OCI-LY3 (cell line): ENCODE measurements around the gene TMEM51.

Experiments used
- H2AFZ ChIP-seq: fragments of 200-600, 300-600 bp; shearing (Covaris generic); 2 replicates; pipeline ENCODE4 v1.6.0; 2014; ENCODE audit warnings: antibody characterized with exemption, low read depth, low read length
- H3K27ac ChIP-seq: fragments of 200-600, 300-600 bp; sonication (generic); 2 replicates; pipeline ENCODE4 v1.5.1; 2014; ENCODE audit warnings: mild to moderate bottlenecking, low read length, moderate library complexity, mixed read lengths
- H3K27me3 ChIP-seq: fragments of 200-600, 300-600 bp; sonication (generic); 2 replicates; pipeline ENCODE4 v1.6.1; 2014; ENCODE audit warnings: low read depth, low read length, mixed read lengths
- H3K36me3 ChIP-seq: fragments of 200-600, 300-600 bp; sonication (generic); replicated peaks from 2 replicates; pipeline ENCODE3; 2014; ENCODE audit warnings: low read depth, low read length, mixed read lengths
- H3K4me1 ChIP-seq: fragments of 300-600, 200-600 bp; sonication (generic); 2 replicates; pipeline ENCODE4 v1.6.1; 2014; ENCODE audit warnings: low read length, mixed read lengths
- H3K4me2 ChIP-seq: fragments of 200-600, 300-600 bp; sonication (generic); 2 replicates; pipeline ENCODE4 v1.6.1; 2014; ENCODE audit warnings: low read length, mixed read lengths
- H3K4me3 ChIP-seq: fragments of 300-600, 200-600 bp; sonication (generic); 2 replicates; pipeline ENCODE4 v1.5.1; 2014; ENCODE audit warnings: antibody characterized with exemption, mild to moderate bottlenecking, low read length, moderate library complexity
- H3K79me2 ChIP-seq: fragments of 300-600, 200-600 bp; shearing (Covaris generic); 2 replicates; pipeline ENCODE4 v1.6.1; 2014; ENCODE audit warnings: mild to moderate bottlenecking, low read length, mixed read lengths
- H3K9ac ChIP-seq: fragments of 300-600, 200-600 bp; shearing (Covaris generic); 2 replicates; pipeline ENCODE4 v1.6.0; 2014; ENCODE audit warnings: mild to moderate bottlenecking, low read length, moderate library complexity
- H3K9me3 ChIP-seq: fragments of 200-600, 300-600 bp; shearing (Covaris generic); 2 replicates; pipeline ENCODE4 v1.6.1; 2014; ENCODE audit warnings: low read length, mixed read lengths; ENCODE audit not compliant: insufficient read depth
- H4K20me1 ChIP-seq: fragments of 200-600, 300-600 bp; sonication (generic); 2 replicates; pipeline ENCODE4 v1.6.1; 2016; ENCODE audit warnings: low read length, mixed read lengths; ENCODE audit not compliant: insufficient read depth
- CTCF ChIP-seq: fragments of 200-600, 300-600 bp; sonication (generic); IDR thresholded peaks from 2 replicates; pipeline ENCODE4 v1.5.1; 2014; ENCODE audit warnings: antibody characterized with exemption, low read length, low read depth
- EZH2phosphoT487 ChIP-seq: fragments of 200-600 bp; shearing (Covaris generic); IDR thresholded peaks from 2 replicates; pipeline ENCODE4 v1.6.1; 2018; ENCODE audit warnings: antibody characterized with exemption, mixed run types, low read depth

Gene TMEM51

GRCh38 chr1:15107058-15107687 is 46.4 kb upstream of the TMEM51 start:
- Histone ChIP-seq H3K36me3 (no peaks in the 10 kb centered on the region), H3K27me3 (no peaks in the 10 kb centered on the region), H3K79me2 (no peaks in the 10 kb centered on the region), H3K9me3 (no peaks in the 10 kb centered on the region), H4K20me1 (no peaks in the 10 kb centered on the region), H3K4me3 (no peak overlapping the region), H3K4me1 (peaks cover 6% of the 10 kb centered on the region), H3K27ac (no peak overlapping the region), H3K9ac (no peak overlapping the region), H3K4me2 (no peak overlapping the region), H2AFZ (no peak overlapping the region)
- TF ChIP-seq EZH2phosphoT487 = no peak

- Histone ChIP-seq H3K79me2 (no peaks in the 10 kb centered on the region), H3K4me3 (no peak overlapping the region), H3K27ac (no peak overlapping the region), H3K9me3 (no peaks in the 10 kb centered on the region), H3K9ac (no peak overlapping the region), H3K4me1 (peaks cover 8% of the 10 kb centered on the region), H3K27me3 (no peaks in the 10 kb centered on the region), H3K36me3 (no peaks in the 10 kb centered on the region), H3K4me2 (no peak overlapping the region), H2AFZ (no peak overlapping the region), H4K20me1 (no peaks in the 10 kb centered on the region)
- no peak for TF ChIP-seq EZH2phosphoT487
- no peak for TF ChIP-seq CTCF
These were observed 45.6 kb upstream of the TMEM51 start for GRCh38 chr1:15107911-15108310.

GRCh38 chr1:15110128-15110866 is 43.2 kb upstream of the TMEM51 start:
- H3K4me2 ChIP-seq = no peak overlapping the region

GRCh38 chr1:15110867-15111230 is 42.7 kb upstream of the TMEM51 start:
- H2AFZ ChIP-seq = no peak overlapping the region

More at GRCh38 chr1:15110128-15110866, 43.2 kb upstream of the TMEM51 start:
- H3K27ac ChIP-seq = no peak overlapping the region
- no peaks in the 10 kb centered on the region for H4K20me1 ChIP-seq
- no peaks in the 10 kb centered on the region for H3K27me3 ChIP-seq
- no peak overlapping the region for H3K4me3 ChIP-seq
- H3K36me3 ChIP-seq = no peaks in the 10 kb centered on the region
- no peak for TF ChIP-seq EZH2phosphoT487
- no peaks in the 10 kb centered on the region for H3K9me3 ChIP-seq
- H3K79me2 ChIP-seq = no peaks in the 10 kb centered on the region
- H3K9ac ChIP-seq = no peak overlapping the region
- H2AFZ ChIP-seq = no peak overlapping the region
- H3K4me1 ChIP-seq = peaks cover 8% of the 10 kb centered on the region

More at GRCh38 chr1:15110867-15111230, 42.7 kb upstream of the TMEM51 start:
- no peaks in the 10 kb centered on the region for H3K27me3 ChIP-seq
- H3K4me2 ChIP-seq = no peak overlapping the region
- H3K9me3 ChIP-seq = no peaks in the 10 kb centered on the region
- no peak overlapping the region for H3K4me3 ChIP-seq
- H3K27ac ChIP-seq = no peak overlapping the region
- H3K4me1 ChIP-seq = peaks cover 8% of the 10 kb centered on the region
- no peaks in the 10 kb centered on the region for H3K36me3 ChIP-seq
- no peaks in the 10 kb centered on the region for H4K20me1 ChIP-seq
- TF ChIP-seq EZH2phosphoT487 (no peak), CTCF (no peak)
- no peak overlapping the region for H3K9ac ChIP-seq
- H3K79me2 ChIP-seq = no peaks in the 10 kb centered on the region
